Stimulated activated CD8-positive, alpha-beta memory T cell treated with anti-CD3 and anti-CD28 coated beads, Interleukin-15, amount 100 ng/mL, for 1 hour (primary cell): ENCODE measurements around the gene SEMA4D.

ENCODE experiments used
- DNase-seq: peaks from one replicate; pipeline ENCODE4 v3.0.0-alpha.2; 2020; ENCODE audit warnings: low read depth

The SEMA4D gene

DNA sequence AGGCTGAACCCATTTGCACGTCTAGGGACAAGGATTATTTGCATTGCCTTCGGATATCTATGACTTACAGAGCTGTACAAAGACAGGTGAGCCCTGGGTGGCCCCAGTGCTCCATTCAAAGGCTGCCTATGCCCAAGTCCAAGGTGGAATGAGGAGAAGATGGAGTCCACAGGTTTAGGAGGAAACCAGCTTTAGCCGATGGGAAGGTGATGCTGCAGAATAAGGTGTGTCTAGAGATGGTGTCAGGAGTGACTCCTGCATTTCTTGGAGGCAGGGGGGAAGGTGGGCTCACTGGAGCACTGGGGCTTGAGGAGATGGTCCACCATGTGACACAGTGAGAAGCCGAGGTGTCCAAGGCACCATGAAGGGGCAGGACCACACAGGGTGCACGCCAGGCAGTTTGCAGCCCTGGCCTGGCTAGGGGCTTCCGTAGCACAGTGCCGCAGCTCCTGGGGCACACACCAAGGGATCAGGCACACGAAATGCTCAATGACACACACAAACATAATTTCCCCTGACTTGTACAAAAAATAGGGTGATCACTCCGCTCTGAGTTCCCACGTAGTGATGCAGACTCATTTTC lies 32.1 kb downstream of the SEMA4D start:
- DNase-seq: no peak

DNA sequence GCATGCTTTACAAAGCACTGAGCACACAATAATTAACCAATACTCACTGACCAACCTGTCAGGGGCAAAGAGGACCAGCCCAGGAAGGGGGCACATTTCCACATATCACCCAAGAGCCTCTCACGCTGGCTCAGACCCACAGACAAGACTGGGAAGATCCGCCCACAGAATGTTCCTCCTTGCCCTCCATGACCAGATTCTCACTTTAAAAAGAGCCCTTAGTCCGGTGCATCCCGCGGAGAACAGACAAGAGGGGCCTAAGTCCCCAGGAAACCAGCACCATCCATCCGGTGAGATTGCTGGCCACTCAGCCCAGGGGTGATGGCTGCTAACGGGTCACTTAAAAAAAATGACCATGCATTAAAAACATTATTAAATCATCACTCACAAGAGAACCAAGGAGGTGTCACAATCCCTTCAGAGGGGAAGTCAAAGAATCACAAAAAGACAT lies 32.9 kb downstream of the SEMA4D start:
- no peak for DNase-seq

DNA sequence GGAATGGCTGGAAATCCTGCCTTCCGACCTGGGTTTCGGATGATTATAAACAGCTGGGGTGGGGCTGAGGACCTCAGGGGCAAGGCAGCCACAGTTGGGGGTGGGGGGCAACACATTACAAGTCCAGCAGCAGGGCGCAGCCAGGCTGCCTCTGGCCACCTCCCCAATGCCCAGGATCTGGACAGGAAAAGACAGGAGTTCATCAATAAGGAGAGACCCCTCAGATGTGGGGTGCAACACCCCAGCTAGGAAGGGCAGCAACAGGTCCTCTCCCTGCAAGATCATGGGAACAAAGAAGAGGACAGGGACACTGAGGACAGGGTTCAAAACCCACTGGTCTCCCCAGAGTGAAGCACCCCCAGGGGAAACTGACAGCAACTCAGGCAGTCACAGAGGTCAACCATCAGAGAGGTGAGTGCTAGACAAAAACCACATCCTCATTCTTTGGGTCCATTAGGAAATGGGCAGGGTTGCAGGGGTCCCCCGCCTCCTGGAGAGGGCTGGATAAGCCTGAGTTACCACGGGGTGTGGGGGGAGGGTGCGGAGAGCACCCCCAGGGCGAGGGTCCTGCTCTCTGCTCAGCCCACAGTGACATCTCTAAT lies 33.5 kb downstream of the SEMA4D start:
- no peak for DNase-seq

DNA sequence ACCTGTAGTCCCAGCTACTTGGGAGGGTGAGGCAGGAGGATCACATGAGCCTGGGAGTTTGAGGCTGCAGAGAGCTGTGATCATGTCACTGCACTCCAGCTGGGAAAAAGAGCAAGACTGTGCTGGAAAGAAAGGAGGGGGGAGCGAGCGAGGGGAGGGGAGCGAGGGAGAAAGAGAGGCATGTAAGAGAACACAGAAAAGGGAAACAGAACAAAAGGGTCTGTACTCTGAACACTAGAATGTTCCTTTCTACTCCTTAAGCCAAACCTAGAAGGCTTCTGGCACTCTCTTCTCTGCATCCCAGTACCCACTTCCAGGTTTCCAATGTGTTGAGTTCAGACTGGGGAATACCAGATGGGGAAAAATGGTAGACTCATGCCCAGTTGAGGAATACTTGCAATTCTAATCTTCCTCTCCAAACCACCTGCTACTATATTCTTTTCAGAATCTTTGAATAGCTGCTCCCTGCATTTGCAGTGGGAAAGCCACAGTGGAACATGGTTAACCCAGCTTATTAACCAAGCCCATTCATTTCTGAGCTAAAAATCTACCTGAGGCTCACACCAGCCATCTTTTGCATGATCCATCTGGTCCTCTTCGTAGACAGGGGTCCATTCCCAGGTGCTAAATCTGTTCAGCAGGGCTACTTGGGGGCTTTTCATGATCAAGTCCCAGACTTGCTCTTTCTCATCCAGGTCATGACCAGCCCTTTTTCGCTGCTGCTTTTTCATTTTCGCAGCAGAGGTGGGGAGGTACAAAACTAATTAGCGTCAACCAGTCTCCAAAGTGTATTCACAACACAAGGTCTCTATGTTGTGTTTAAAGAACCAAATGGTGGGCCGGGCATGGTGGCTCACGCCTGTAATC lies 34.9 kb downstream of the SEMA4D start:
- no peak for DNase-seq

DNA sequence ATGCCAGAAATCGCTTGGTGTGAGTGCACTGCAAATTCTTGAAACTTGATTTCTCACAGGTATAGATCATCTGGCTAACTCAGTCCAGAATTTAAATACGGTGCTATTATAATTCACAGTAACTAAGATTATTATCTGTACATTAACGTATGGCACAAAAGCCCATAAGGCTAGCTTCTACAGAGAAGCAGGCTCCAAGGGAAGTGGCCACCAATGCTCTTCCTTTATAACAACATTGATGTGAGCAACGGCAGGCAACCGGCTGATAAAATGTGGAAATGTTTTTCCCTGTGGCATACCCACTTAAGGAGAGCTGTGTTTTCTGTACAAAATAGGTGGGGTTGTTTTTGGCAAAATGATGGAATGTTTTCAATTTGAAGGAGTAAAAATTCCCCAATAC lies 35.7 kb downstream of the SEMA4D start:
- no peak for DNase-seq

DNA sequence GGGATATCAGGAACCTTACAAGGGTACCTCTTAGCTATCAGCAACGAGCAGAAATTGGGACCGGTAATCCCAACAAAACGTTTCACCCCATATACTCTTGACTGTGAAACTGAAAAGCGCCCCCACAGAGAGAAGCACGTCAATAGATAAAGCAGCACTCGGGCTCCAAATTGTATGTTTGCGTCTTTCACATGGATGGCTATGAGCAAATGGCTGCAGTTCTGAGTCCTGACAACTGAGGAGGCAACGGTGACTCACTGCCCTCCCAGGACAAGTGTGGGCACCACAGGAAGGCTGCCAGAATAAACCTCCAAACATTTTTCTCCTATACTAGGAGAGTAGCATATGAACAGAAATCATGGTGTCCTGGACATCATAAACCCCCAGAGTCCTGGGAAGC lies 36.6 kb downstream of the SEMA4D start:
- no peak for DNase-seq

DNA sequence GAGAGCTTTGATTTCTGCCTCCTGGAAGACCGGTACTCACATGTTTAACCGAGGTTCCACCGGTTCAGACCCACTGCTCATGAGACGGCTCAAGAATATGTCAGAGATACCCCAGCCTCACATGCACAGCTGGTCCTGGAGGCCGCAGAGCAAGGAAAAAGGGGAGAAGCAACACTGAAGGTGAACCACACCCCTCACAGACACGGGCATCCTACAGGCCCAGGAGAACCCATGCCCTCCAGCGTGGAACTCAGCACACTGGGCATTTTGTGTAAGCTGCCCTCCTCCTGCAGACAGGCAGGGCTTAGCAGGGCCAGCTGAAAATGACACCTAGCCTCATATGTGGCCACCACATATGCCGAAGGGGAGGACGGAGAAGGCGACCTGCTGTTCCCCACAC lies 37.4 kb downstream of the SEMA4D start:
- DNase-seq: no peak

DNA sequence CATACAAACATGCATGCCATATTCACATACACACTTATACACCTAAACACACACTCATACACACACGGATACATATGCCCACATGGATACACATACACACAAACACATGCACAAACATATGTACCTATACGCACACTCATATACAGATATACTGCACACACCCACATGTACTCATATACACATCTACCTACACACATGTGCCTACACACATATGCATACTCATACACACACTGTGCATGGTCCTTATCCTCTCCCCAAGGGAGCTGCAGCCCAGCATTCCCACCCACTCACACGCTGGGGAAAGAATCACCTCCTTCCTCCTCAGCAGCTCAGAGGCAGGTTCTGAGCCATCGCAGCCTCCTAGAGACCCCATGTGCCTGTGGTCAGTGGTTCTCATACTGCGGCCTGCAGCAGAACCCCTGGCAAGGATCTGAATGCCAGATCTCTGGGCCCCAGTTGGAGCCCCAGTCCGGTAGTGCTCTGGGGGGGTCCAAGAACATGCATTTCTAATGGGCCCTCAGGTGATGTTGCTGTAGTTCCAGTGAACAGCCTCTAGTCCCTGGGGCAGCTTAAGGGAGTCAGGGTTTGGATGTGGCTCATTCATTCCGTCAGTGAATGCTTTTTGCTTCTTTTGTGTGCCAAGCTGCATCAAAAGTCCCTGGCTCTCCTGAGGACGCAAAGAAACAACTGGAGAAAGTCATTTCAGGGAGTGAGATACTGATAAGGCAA lies 39.0 kb downstream of the SEMA4D start:
- DNase-seq: no peak

DNA sequence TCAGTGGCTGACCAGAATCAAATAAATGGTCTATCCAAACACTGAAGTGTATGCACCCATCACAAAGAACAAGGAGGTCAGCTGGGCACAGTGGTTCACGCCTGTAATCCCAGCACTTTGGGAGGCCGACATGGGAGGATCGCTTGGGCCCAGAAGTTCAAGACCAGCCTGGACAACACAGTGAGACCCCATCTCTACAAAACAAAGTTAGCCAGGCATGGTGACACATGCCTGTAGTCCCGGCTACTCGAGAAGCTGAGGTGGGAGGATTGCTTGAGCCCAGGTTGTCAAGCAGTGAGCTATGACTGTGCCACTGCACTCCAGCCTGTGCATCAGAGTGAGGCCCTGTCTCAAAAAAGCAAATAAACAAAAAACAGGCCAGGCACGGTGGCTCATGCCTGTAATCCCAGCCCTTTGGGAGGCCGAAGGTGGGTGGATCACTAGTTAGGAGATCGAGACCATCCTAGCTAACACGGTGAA lies 40.5 kb downstream of the SEMA4D start:
- DNase-seq: no peak

DNA sequence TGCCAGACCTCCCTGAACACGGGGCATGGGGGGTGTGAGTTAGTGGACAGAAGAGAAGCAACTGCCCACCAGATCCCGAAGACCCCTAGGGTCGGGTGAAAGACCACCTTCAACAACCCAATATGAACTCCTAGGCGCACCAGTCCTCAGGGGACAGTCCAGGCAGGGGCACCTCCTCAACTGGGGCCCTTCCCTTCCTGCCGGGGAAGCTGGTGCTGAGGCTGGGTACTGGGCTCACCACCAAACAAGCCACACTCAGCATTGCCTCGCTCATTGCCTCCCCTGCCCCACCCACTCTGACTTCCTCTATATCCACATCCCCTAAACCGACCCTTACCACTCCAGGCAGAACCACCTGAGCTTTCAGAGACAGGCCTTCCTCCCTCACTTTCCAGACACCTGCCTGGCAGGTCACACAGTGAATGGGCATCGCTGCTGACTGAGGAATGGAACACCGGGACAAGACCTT lies 42.5 kb downstream of the SEMA4D start:
- no peak for DNase-seq

DNA sequence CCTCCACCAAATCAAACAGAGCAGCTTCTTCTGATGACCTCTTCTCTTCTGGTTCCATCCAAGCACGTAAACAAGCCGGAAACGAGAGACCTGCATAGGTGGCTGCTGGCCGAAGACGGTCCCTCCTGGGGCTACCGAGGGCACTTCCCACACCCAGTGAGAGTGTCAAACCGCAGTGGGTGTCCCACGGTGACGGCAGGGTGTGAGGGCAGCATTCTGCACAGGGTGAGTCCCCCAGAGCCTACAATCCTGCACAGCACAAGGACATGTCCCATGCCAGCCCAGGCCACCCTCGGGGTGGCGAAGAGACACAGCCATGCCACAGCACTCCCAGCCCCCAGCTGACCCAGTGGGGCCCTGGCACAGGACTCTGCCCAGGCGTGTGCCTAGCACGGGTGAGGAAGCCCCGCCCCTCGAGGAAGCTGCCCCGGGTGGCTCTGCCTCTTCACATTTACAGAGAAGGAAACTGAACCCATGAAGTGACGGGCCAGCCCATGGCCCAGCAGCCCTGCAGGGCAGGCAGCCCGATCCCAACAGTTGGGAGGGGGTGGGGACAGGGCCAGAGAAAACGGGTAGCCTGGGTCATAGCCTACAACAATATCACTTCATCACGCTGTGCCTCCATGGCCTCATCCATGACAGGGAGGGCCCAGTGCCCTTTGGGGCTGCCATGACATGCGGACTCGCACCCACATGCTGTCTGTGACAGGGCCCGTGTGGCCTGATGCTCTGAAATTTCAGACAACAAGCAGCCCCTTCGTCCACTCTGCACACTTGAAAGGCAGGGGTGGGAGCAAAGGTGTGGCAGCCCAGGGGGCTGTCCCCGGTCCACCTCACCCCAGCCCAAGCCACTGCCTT lies 43.2 kb downstream of the SEMA4D start:
- no peak for DNase-seq

DNA sequence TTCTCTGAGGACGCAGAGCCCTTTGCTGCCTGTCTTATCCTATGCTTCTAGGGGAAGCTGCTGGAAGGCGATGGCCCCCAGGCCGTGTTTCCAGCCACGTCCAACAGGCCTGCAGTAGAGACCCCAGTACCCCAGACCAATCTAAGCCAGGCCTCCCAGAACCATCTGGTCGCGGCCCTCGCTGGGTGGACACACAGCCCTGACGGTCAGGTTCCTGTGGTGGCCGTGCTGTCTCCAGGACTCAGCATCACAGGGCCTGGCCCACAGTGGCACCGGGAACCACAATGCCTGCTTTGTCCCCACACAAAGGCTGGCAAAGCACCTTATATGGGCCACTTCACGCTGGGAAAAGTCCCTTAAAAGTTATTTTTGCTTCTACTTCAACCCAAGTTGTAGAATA lies 44.5 kb downstream of the SEMA4D start:
- no peak for DNase-seq

DNA sequence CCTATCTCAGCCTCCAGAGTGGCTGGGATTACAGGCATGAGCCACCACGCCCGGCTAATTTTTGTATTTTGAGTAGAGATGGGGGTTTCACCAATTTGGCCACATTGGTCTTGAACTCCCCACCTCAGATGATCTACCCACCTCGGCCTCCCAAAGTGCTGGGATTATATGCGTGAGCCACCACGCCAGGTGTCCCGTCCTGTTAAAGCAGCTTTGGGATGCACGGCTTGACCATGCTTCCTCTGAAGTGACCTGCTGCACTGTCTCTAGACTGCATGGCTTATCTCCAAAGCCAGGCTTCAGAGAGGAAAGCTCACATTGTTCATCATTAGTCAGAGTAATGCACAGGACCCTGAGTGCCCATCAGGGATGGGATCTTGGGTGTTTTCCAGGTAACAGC lies 45.4 kb downstream of the SEMA4D start:
- DNase-seq: no peak

DNA sequence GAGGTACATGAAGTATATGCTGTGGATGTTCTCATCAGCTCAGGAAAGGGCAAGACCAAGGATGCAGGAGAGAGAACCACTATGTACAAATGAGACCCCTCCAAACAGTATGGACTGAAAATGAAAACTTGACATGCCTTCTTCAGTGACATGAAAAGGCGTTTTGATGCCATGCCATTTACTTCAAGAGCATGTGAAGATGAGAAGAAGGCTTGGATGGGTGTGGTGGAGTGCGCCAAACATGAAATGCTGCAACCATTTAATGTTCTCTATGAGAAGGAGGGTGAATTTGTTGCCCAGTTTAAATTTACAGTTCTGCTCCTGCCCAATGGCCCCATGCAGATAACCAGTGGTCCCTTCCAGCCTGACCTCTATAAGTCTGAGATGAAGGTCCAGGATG lies 47.7 kb downstream of the SEMA4D start:
- no peak for DNase-seq

DNA sequence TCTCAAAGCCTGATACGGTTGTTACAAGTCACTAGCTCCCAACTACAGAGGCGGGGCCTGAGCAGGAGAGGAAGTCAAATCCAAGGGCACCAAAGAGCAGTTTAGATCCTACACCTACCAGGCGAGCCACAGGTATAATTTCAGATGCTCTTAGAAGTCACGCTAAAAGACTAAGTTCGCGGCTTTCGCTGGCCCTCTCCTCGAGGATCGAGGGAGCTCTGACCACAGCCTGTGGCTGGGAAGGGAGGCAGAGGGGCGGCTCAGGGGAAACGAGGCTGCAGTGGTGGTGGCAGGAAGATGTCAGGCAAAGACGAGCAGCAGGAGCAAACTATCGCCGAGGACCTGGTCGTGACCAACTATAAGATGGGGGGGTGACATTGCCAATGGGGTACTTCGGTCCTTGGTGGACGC lies 48.6 kb downstream of the SEMA4D start:
- DNase-seq: no peak

DNA sequence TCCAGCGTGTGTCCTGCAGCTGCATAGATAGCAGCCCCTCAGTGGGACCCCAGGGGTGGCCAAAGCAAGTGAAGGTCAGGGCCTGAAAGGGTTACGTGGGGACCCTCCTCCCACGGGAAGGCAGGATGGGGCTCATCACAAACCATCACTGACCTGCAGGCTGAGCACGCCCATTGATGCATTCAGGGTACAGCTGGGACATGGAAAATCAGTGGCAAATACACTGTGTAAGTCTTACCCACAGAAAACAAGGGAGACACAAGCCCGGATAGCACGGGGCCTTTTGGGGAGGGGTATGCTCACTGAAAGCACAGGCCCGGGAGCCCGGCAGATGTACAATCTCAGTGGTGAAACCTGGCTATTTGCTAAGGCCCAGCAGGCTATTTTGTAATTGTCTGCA lies 49.1 kb downstream of the SEMA4D start:
- no peak for DNase-seq

DNA sequence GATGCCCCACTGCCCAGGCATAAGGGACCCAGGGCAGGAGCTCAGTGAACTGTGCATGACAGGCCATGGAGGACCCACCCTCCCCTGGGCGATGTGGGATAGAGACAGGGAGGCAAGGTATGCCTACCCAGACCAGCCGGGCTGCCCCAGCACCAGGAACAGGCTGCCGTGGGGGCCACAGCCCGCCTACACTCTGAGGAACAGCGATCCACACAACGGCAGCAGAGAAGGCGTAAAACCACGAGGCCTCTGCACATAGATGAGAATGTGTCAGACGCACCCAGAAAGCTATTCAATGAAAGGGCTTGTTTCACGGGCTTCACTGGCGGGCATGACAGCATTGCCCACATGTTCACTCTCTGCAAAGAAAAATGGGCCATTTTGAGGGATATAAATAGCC lies 49.5 kb downstream of the SEMA4D start:
- DNase-seq: no peak

DNA sequence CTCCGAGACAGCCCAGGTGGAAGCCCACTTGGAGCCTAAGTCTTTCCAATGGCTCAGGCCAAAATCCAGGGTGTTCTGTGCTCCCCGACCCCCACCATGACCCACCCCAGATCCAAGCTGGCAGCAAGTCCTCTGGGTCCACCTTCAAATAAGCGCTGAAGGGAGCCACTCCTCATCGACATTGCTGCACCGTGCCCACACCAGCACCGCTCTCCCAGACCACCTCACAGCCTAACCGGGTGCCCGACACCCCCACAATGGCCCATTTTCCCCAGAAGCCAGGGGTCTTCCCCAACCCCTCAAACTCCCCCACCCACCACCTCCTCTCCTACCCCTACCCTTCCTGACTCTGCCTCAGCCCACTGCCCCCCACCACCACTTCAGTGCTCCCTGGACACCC lies 50.5 kb downstream of the SEMA4D start:
- DNase-seq: no peak

DNA sequence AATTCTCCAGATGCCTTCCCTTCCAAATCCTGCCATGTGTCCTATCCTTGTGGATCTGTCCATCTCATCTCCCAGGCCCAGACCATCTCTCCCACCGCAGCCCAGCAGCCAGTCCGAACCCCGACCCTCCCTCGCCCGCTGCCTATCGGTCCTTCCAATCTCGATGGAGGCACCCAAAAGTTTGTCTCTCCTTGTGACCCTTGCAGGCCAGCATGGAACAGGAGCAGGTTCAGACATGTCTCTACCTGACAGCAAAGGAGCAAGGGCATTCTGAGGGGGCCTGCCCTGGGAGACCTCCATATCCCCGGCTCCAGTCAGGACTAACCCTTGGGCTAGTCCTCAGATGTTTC lies 51.0 kb downstream of the SEMA4D start:
- DNase-seq: no peak

DNA sequence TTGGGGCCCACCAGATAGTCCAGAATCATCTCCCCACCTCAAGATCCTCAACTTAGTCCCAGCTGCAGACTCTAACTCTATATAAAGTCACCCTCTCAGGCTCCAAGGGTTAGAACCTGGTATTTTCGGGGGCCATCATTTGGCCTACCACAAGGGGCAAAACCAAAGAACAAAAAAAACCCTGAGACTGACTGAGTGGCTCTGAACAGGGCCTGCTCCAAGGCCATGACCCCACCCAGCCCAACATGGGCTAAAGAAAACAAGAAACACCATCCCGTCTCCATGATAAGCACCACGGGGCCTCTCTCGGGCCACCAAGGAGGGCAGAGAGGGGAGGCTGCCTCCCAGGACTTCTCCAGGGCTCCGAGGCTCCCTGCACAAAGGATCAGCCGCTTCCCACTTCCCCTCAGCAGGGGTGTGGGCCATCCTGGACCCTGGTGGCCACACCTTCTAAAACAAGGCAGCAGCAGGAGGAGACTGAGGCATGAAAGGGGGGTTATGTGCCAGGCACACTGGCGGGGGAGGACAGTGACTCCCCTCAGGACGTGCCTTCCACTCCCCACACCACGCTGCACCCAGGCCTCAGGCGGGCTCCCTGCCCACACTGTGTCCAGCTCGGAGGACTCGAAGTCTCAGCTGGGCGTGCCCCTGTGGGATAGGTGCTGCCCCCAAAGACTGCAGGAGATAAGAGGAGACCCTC lies 51.5 kb downstream of the SEMA4D start:
- DNase-seq: no peak

DNA sequence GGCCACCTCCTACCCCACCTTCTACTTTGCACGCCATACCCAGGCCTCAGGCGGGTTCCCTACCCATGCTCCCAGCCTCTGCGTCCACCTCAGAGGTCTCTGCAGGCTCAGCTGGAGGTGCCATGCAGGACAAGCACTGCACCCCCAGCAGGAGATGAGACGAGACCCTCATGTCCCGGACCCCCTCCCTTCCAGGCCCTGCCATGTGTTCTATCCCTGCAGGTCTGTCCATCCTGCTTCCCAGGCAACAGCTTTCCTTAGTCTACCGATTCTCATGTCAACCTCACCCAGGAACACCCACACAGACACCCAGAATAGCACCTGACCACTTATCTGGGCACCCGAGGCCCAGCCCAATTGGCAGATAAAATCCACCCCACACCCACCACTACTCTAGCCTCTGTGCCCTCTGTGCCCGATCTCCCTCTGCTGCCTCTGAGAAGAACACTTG lies 52.1 kb downstream of the SEMA4D start:
- DNase-seq: no peak
